Suprapubic skin (tissue), 4 donors: ENCODE results near the gene TIE1.

Experiments used
- POLR2A ChIP-seq, 2 donors: fragments of 450-650 bp; IDR thresholded peaks; one replicate each; pipeline ENCODE4 v1.6.1; 2017; ENCODE audit warnings: antibody characterized with exemption in 2 of 2, mild to moderate bottlenecking in 2 of 2, moderate library complexity in 2 of 2
- POLR2AphosphoS5 ChIP-seq, 3 donors: sonication (generic); formaldehyde crosslinking; IDR thresholded peaks; one replicate each; pipeline ENCODE4 v1.6.1; 2017; ENCODE audit warnings: antibody characterized with exemption in 3 of 3
- TF ChIP-seq, protein P1 (sequence below), 2 donors: fragments of 200-600 bp in 1 of 2; fragments of 450-650 bp in 1 of 2; sonication (generic) in 1 of 2; IDR thresholded peaks; one replicate each; pipeline ENCODE4 v1.5.1; 2016 to 2019; ENCODE audit warnings: antibody characterized with exemption in 2 of 2, mild to moderate bottlenecking in 1 of 2, moderate library complexity in 1 of 2

DNA sequence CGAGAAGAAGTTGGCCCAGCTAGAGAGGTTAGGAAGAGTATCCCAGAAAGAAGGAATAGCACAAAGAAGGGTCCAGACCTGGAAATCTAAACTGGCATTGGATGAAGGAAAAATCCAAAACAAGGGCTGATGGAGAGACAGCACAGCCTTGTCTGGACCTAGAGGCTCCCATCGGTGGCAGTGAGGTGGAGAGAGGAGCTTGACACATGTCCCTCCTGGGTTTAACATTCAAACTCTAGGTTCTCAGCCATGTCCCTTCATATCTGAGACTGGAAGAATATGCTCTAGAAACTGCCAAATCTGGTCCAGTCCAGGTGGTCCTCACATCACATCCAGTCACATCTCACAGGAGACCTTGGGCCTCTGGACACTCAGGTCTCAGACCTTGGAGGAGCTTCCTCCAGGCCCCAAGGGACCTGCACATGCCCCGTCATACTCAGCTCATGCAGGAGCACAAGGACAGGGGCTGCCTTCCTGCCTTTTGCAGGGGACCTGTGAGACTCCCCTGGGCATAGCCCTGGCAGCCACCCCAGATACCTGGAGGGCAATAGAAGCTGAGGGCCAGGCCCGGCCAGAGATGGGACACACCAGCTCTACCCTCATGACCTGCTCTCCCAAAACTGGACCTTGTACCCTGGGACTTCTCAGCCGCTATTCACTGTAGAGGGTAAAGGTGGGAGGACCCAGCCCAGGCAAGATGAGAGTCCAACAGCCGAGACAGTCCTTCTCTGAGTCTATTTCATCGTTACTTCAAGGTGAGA lies 23.5 kb upstream of the TIE1 start:
- TF ChIP-seq POLR2A (IDR thresholded peaks at IDR 0.05), result no peak
- TF ChIP-seq, protein P1, sequence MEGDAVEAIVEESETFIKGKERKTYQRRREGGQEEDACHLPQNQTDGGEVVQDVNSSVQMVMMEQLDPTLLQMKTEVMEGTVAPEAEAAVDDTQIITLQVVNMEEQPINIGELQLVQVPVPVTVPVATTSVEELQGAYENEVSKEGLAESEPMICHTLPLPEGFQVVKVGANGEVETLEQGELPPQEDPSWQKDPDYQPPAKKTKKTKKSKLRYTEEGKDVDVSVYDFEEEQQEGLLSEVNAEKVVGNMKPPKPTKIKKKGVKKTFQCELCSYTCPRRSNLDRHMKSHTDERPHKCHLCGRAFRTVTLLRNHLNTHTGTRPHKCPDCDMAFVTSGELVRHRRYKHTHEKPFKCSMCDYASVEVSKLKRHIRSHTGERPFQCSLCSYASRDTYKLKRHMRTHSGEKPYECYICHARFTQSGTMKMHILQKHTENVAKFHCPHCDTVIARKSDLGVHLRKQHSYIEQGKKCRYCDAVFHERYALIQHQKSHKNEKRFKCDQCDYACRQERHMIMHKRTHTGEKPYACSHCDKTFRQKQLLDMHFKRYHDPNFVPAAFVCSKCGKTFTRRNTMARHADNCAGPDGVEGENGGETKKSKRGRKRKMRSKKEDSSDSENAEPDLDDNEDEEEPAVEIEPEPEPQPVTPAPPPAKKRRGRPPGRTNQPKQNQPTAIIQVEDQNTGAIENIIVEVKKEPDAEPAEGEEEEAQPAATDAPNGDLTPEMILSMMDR (IDR thresholded peaks at IDR 0.05), result no peak
- TF ChIP-seq POLR2AphosphoS5 (IDR thresholded peaks at IDR 0.05), result no peak
